B cell (primary cell): ENCODE results near the gene GNB1. TPM values are rescaled to one million over a fixed set of nuclear protein-coding genes. Genes with fewer than 3 reads are reported as not detected.

ENCODE experiments used
- ATAC-seq: fragments of 200-7000 bp; cut with Tn5 transposase; one replicate; pipeline ENCODE4 v1.10.0; 2021; ENCODE audit warnings: low read depth, mild to moderate bottlenecking, moderate number of reproducible peaks, moderate library complexity
- CTCF ChIA-PET: fragments of 350-600 bp; sonication (Branson Sonifier 250); formaldehyde crosslinking; loops from one replicate; lab custom pipeline; 2021; ENCODE audit warnings: antibody characterized with exemption, inconsistent platforms; lab: Charles Lee
- POLR2A ChIA-PET: fragments of 350-600 bp; sonication (Branson Sonifier 250); formaldehyde crosslinking; loops from one replicate; lab custom pipeline; 2021; ENCODE audit warnings: antibody characterized with exemption; lab: Charles Lee
- DNase-seq: peaks from one replicate; pipeline ENCODE4 v3.0.0; 2013
- H2AFZ ChIP-seq: 2 replicates; pipeline ENCODE4 v1.6.1; 2012; ENCODE audit warnings: mild to moderate bottlenecking, low read depth, low read length; ENCODE audit not compliant: insufficient read depth, poor library complexity, severe bottlenecking
- H3K27ac ChIP-seq, 2 donors: 1 replicate in 1 of 2; 2 replicates in 1 of 2; pipeline ENCODE4 v1.5.1; 2012 to 2013; ENCODE audit warnings: low read length in 2 of 2, mild to moderate bottlenecking in 2 of 2, moderate library complexity in 1 of 2
- H3K27me3 ChIP-seq, 4 experiments: fragments of 200-600 bp in 1 of 4; sonication (generic) in 1 of 4; replicated peaks in 1 of 4; 1 replicate in 2 of 4; 2 replicates in 2 of 4; pipeline versions ENCODE4 v1.6.1 to v1.7.0; 2013 to 2016; ENCODE audit warnings: low read length in 3 of 4, mild to moderate bottlenecking in 2 of 4, mixed read lengths in 1 of 4, moderate library complexity in 1 of 4; ENCODE audit not compliant: insufficient read depth in 4 of 4, control insufficient read depth in 3 of 4; ENCODE audit errors: control extremely low read depth in 1 of 4
- H3K36me3 ChIP-seq, 2 experiments: replicated peaks in 1 of 2; 1 replicate in 1 of 2; 2 replicates in 1 of 2; pipeline versions ENCODE4 v1.6.1 to v1.7.1; 2013; ENCODE audit warnings: low read length in 1 of 2; ENCODE audit not compliant: insufficient read depth in 2 of 2, control insufficient read depth in 1 of 2; ENCODE audit errors: control extremely low read depth in 1 of 2, extremely low read depth in 1 of 2
- H3K4me1 ChIP-seq, 2 donors: fragments of 200-600 bp in 1 of 2; sonication (generic) in 1 of 2; 1 replicate in 1 of 2; 2 replicates in 1 of 2; pipeline versions ENCODE4 v1.5.1 to v1.6.1; 2013 to 2017; ENCODE audit warnings: low read length in 2 of 2; ENCODE audit not compliant: control insufficient read depth in 2 of 2, insufficient read depth in 2 of 2
- H3K4me2 ChIP-seq: replicated peaks from 2 replicates; pipeline ENCODE3; 2012; ENCODE audit warnings: mild to moderate bottlenecking, low read depth, low read length; ENCODE audit not compliant: poor library complexity, severe bottlenecking
- H3K4me3 ChIP-seq, 5 experiments: fragments of 200-600 bp in 1 of 5; sonication (generic) in 1 of 5; 1 replicate in 3 of 5; 2 replicates in 2 of 5; pipeline versions ENCODE4 v1.5.1 to v1.7.0; 2011 to 2016; ENCODE audit warnings: low read length in 4 of 5, mild to moderate bottlenecking in 4 of 5, low read depth in 2 of 5, control low read depth in 1 of 5, moderate library complexity in 1 of 5; ENCODE audit not compliant: insufficient read depth in 1 of 5; ENCODE audit errors: control extremely low read depth in 1 of 5, extremely low read depth in 1 of 5
- H3K79me2 ChIP-seq: fragments of 200-600 bp; sonication (generic); one replicate; pipeline ENCODE4 v1.6.0; 2016; ENCODE audit warnings: low read length; ENCODE audit not compliant: control insufficient read depth, insufficient read depth
- H3K9ac ChIP-seq: fragments of 200-600 bp; sonication (generic); 2 replicates; pipeline ENCODE4 v1.6.1; 2017; ENCODE audit warnings: mild to moderate bottlenecking, low read length, moderate library complexity
- H3K9me3 ChIP-seq, 3 donors: one replicate each; pipeline versions ENCODE4 v1.6.1 to v1.7.1; 2013; ENCODE audit warnings: low read length in 2 of 3; ENCODE audit not compliant: control insufficient read depth in 2 of 3, insufficient read depth in 1 of 3; ENCODE audit errors: control extremely low read depth in 1 of 3
- H4K20me1 ChIP-seq: 2 replicates; pipeline ENCODE4 v1.6.0; 2012; ENCODE audit warnings: mild to moderate bottlenecking, low read length; ENCODE audit not compliant: insufficient read depth, control insufficient read depth, poor library complexity, severe bottlenecking
- H3K27ac Mint-ChIP-seq: one replicate; pipeline ENCODE4 v1.8.0; 2021; ENCODE audit warnings: mixed read lengths
- H3K27me3 Mint-ChIP-seq: one replicate; pipeline ENCODE4 v1.8.0; 2021; ENCODE audit warnings: mixed read lengths
- H3K4me1 Mint-ChIP-seq: one replicate; pipeline ENCODE4 v1.8.0; 2021; ENCODE audit warnings: mixed read lengths
- H3K4me3 Mint-ChIP-seq: one replicate; pipeline ENCODE4 v1.8.0; 2021; ENCODE audit warnings: mixed read lengths
- H3K9me3 Mint-ChIP-seq: one replicate; pipeline ENCODE4 v1.8.0; 2022; ENCODE audit warnings: mixed read lengths; ENCODE audit not compliant: insufficient read depth
- CTCF ChIP-seq: fragments of 200-600 bp; IDR thresholded peaks from one replicate; pipeline ENCODE4 v1.8.0; 2022; ENCODE audit warnings: antibody characterized with exemption, mild to moderate bottlenecking
- EZH2 ChIP-seq: IDR thresholded peaks from 2 replicates; pipeline ENCODE4 v1.6.1; 2012; ENCODE audit warnings: borderline replicate concordance, low read depth, mild to moderate bottlenecking, moderate library complexity, low read length; ENCODE audit not compliant: insufficient read depth, poor library complexity, severe bottlenecking
- WGBS: methylation state at CpG from one replicate; pipeline ENCODE4 v1.1.5; 2013; ENCODE audit warnings: missing lambda C conversion rate; ENCODE audit not compliant: insufficient coverage; 5-methylcytosine and 5-hydroxymethylcytosine counted together
- intact Hi-C: fragments of 100-400 bp; cut with micrococcal nuclease; formaldehyde crosslinking; loops from one replicate; pipeline ENCODE4 v1.10.0; 2022
- polyA plus RNA-seq: library from polyadenylated mRNA; depleted of rRNA; stranded (reverse); fragments of >200 nt; gene quantifications from 2 replicates; pipeline ENCODE4 v1.2.3, GENCODE V29; 2012
- total RNA-seq, 2 donors: library from RNA; stranded (reverse); fragments of 120-200 nt in 1 of 2; gene quantifications; 1 replicate in 1 of 2; 2 replicates in 1 of 2; pipeline versions ENCODE4 v1.2.3 to v1.2.4, GENCODE V29; 2013 to 2022

GNB1 gene
- total and polyA plus RNA-seq, 2 donors (not counting 1 experiment from before 2014, with no cell fraction given): 249 to 269 TPM

GRCh38 chr1:1779320-1779675 is 111.6 kb downstream of the GNB1 start:
- ChIA-PET POLR2A (interaction anchor here (0.5 to 2.8 kb wide), 13 partner anchors 10 to 381 kb away, joined by 3 to 24 read pairs (median 5); no protein-coding TSS in a partner anchor), CTCF (interaction anchor here (0.6 to 2.8 kb wide), 13 partner anchors 9 to 128 kb away, joined by 3 to 66 read pairs (median 4); no protein-coding TSS in a partner anchor)
- peaks cover 61% of the 10 kb centered on the region for H3K79me2 ChIP-seq
- peak overlapping the region; percentile 94 for H3K4me2 ChIP-seq
- intact Hi-C loops: loop anchor here (1.0 to 2.0 kb wide), 3 partner anchors 56 to 112 kb away; partner anchors contain the start of gene GNB1
- 5% methylated on average over 8 of the region's 11 CpGs for WGBS
- H3K27me3 ChIP-seq: no peaks in the 10 kb centered on the region
- peaks cover 17% of the 10 kb centered on the region for H4K20me1 ChIP-seq
- TF ChIP-seq CTCF: peak; percentile 37
- TF ChIP-seq EZH2: no peak
- Mint-ChIP-seq H3K9me3 (no peaks in the 10 kb centered on the region), H3K4me3 (peak overlapping the region; percentile 87), H3K27me3 (no peaks in the 10 kb centered on the region), H3K27ac (peak overlapping the region; percentile 99), H3K4me1 (peaks cover 69% of the 10 kb centered on the region)
- ATAC-seq (no peak), DNase-seq (no peak)
- peaks cover 0 to 2% of the 10 kb centered on the region in 2 experiments for H3K36me3 ChIP-seq
- H2AFZ ChIP-seq: peak overlapping the region; percentile 24
- H3K4me1 ChIP-seq: peaks cover 76 to 86% of the 10 kb centered on the region in 2 donors
- H3K4me3 ChIP-seq: peak overlapping the region; percentile 32 to 78 (median 65)
- peak overlapping the region; percentile 72 for H3K9ac ChIP-seq
- H3K9me3 ChIP-seq: peaks cover 0 to 6% (median 0%) of the 10 kb centered on the region in 3 donors
- H3K27ac ChIP-seq: peak overlapping the region; percentile 93 to 94

- intact Hi-C loops: loop anchor here (1.0 to 2.0 kb wide), 5 partner anchors 56 to 141 kb away; partner anchors contain the start of genes GNB1 and TMEM52
- Histone ChIP-seq H3K36me3 (peaks cover 0 to 2% of the 10 kb centered on the region in 2 experiments), H2AFZ (peak overlapping the region; percentile 53), H3K4me3 (peak overlapping the region; percentile 35 to 78 (median 65)), H4K20me1 (peaks cover 18% of the 10 kb centered on the region), H3K4me2 (peak overlapping the region; percentile 94), H3K4me1 (peaks cover 76 to 88% of the 10 kb centered on the region in 2 donors), H3K9me3 (peaks cover 0 to 6% (median 0%) of the 10 kb centered on the region in 3 donors), H3K27ac (peak overlapping the region; percentile 93 to 94), H3K9ac (peak overlapping the region; percentile 72), H3K79me2 (peaks cover 65% of the 10 kb centered on the region), H3K27me3 (no peaks in the 10 kb centered on the region)
- POLR2A ChIA-PET: interaction anchor here (0.5 to 2.8 kb wide), 11 partner anchors 20 to 382 kb away, joined by 3 to 24 read pairs (median 5); no protein-coding TSS in a partner anchor
- peak; percentile 73 for ATAC-seq
- peak; percentile 99 for DNase-seq
- CTCF ChIA-PET: interaction anchor here (0.6 to 2.8 kb wide), 10 partner anchors 10 to 128 kb away, joined by 3 to 66 read pairs (median 4); no protein-coding TSS in a partner anchor
- H3K27me3 Mint-ChIP-seq: no peaks in the 10 kb centered on the region
- H3K27ac Mint-ChIP-seq: peak overlapping the region; percentile 99
- peak overlapping the region; percentile 87 for H3K4me3 Mint-ChIP-seq
- under 1% methylated on average over 65 of the region's 68 CpGs for WGBS
- H3K4me1 Mint-ChIP-seq: peaks cover 70% of the 10 kb centered on the region
- no peaks in the 10 kb centered on the region for H3K9me3 Mint-ChIP-seq
- TF ChIP-seq EZH2: no peak
- TF ChIP-seq CTCF: peak; percentile 76
Measured at GRCh38 chr1:1778663-1779319, 112.1 kb downstream of the GNB1 start.
